ENCODE data around the gene RELT. TPM values are rescaled to one million over a fixed set of nuclear protein-coding genes. Genes with fewer than 3 reads are reported as not detected.

The RELT gene
- total and polyA plus RNA-seq, 9 of the 15 experiments (the other 6 are each of a cell fraction or from before 2014, with no cell fraction given) = 1.1 to 20.2 (median 7.4) TPM

DNA sequence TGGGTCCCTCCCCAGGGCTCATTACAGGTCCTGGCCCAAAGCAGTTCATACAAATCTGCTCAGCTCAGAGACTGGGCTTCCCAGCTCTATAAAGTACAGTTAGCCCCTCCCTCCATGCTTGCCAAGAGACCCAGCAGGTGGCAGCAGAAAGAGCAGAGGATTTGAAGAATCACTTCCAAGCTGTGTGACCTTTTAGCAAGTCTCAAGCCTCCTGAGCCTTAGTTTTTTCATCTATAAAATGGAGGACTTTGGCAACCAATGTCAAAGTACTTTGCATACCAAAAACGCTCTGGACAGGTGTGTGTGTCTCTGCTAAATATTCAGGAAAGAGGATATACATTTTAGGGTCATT lies 26.6 kb downstream of the RELT start:
- H2AFZ ChIP-seq (ENCODE audit: low read depth, low read length) = no peak overlapping the region
- H3K36me3 ChIP-seq (ENCODE audit: control insufficient read depth, insufficient read depth, low read length) = no peaks in the 10 kb centered on the region
- ChIA-PET CTCF (ENCODE audit: low intra/inter-chr PET ratio) (interaction anchor here (3.6 kb wide), 1 partner anchor 258 kb away, joined by 37 read pairs; no protein-coding TSS in a partner anchor), POLR2A (interaction anchor here (0.9 kb wide), 1 partner anchor 20 kb away, joined by 3 read pairs; no protein-coding TSS in a partner anchor)
- intact Hi-C loops (cut with micrococcal nuclease) = no loop called here
- WGBS (ENCODE audit: insufficient coverage, low coverage, missing lambda C conversion rate) = 6% methylated on average over 1 of the region's 1 CpG
- ATAC-seq (peak; percentile 56), FAIRE-seq (peak; percentile 75), DNase-seq (ENCODE audit: extremely low read depth in 1 of 4, low spot score in 3 of 4) (peak in 2 of 4 experiments; percentile 36 to 40)
- no TSS peak for BruUV-seq (replicated peaks)
- H3K79me2 ChIP-seq (ENCODE audit: control insufficient read depth, insufficient read depth, low read length) = no peaks in the 10 kb centered on the region
- peaks cover 12 to 16% of the 10 kb centered on the region in 2 experiments; a peak in 4 of 5 replicates for H3K4me1 ChIP-seq (replicated peaks in 1 of 2; ENCODE audit: control insufficient read depth in 2 of 2, insufficient read depth in 2 of 2, low read length in 2 of 2)
- H3K4me3 ChIP-seq = no peak overlapping the region
- no peaks in the 10 kb centered on the region for H3K27me3 ChIP-seq (ENCODE audit: control insufficient read depth in 2 of 2, insufficient read depth in 2 of 2, low read length in 2 of 2)
- no peak overlapping the region for H3K27ac ChIP-seq (ENCODE audit: extremely low read depth, low read depth, low read length)
- H3K9me3 ChIP-seq (replicated peaks; ENCODE audit: control insufficient read depth, insufficient read depth, low read depth, low read length) = no peaks in the 10 kb centered on the region
- no peak overlapping the region for H3K4me2 ChIP-seq (ENCODE audit: insufficient read depth, low read length)
- H3K9ac ChIP-seq (ENCODE audit: insufficient read depth in 1 of 2, low read depth in 2 of 2, low read length in 2 of 2) = no peak overlapping the region
- no peaks in the 10 kb centered on the region for H3K9me1 ChIP-seq (ENCODE audit: control insufficient read depth, insufficient read depth, low read length)
- in situ Hi-C loops (cut with MboI) = loop anchor here (5.0 kb wide), 1 partner anchor 254 kb away; no protein-coding TSS in a partner anchor
- peaks cover 2% of the 10 kb centered on the region; the same call in 1 of the 2 replicates for H4K20me1 ChIP-seq (replicated peaks; ENCODE audit: control insufficient read depth, insufficient read depth, low read length)
- TF ChIP-seq, protein P1, sequence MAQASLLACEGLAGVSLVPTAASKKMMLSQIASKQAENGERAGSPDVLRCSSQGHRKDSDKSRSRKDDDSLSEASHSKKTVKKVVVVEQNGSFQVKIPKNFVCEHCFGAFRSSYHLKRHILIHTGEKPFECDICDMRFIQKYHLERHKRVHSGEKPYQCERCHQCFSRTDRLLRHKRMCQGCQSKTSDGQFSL (CRISPR knock-in tag; IDR thresholded peaks at IDR 0.05) = no peak
- TF ChIP-seq, protein P1 (tag; IDR thresholded peaks at IDR 0.05) = no peak
- TF ChIP-seq, protein P2, sequence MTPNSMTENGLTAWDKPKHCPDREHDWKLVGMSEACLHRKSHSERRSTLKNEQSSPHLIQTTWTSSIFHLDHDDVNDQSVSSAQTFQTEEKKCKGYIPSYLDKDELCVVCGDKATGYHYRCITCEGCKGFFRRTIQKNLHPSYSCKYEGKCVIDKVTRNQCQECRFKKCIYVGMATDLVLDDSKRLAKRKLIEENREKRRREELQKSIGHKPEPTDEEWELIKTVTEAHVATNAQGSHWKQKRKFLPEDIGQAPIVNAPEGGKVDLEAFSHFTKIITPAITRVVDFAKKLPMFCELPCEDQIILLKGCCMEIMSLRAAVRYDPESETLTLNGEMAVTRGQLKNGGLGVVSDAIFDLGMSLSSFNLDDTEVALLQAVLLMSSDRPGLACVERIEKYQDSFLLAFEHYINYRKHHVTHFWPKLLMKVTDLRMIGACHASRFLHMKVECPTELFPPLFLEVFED (CRISPR knock-in tag; conservative IDR thresholded peaks at IDR 0.05) = no peak
- TF ChIP-seq ZFP36 (IDR thresholded peaks at IDR 0.05; ENCODE audit: low read depth, low read length, partially characterized antibody) (peak; percentile 76), BCOR (IDR thresholded peaks at IDR 0.05) (0 out of 2 replicates have a peak, but pooled peaks have one; percentile 16), ZNF12 (CRISPR knock-in tag; IDR thresholded peaks at IDR 0.05) (no peak), ZNF24 (IDR thresholded peaks at IDR 0.05) (no peak), BRD9 (IDR thresholded peaks at IDR 0.05; ENCODE audit: low read depth, partially characterized antibody) (no peak), ZNF586 (CRISPR knock-in tag; conservative IDR thresholded peaks at IDR 0.05) (no peak), RAD21 (CRISPR knock-in tag; conservative IDR thresholded peaks at IDR 0.05 in 1 of 2, IDR thresholded peaks at IDR 0.05 in 1 of 2) (peak; percentile 14 to 32; a peak in 2 of 4 replicates), ZNF695 (CRISPR knock-in tag; IDR thresholded peaks at IDR 0.05) (no peak)
- TF ChIP-seq, protein P3, sequence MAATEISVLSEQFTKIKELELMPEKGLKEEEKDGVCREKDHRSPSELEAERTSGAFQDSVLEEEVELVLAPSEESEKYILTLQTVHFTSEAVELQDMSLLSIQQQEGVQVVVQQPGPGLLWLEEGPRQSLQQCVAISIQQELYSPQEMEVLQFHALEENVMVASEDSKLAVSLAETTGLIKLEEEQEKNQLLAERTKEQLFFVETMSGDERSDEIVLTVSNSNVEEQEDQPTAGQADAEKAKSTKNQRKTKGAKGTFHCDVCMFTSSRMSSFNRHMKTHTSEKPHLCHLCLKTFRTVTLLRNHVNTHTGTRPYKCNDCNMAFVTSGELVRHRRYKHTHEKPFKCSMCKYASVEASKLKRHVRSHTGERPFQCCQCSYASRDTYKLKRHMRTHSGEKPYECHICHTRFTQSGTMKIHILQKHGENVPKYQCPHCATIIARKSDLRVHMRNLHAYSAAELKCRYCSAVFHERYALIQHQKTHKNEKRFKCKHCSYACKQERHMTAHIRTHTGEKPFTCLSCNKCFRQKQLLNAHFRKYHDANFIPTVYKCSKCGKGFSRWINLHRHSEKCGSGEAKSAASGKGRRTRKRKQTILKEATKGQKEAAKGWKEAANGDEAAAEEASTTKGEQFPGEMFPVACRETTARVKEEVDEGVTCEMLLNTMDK (IDR thresholded peaks at IDR 0.05; ENCODE audit: borderline replicate concordance, insufficient read depth, low read depth, low read length, poor library complexity, severe bottlenecking) = peak; percentile 11
- TF ChIP-seq, protein P4, sequence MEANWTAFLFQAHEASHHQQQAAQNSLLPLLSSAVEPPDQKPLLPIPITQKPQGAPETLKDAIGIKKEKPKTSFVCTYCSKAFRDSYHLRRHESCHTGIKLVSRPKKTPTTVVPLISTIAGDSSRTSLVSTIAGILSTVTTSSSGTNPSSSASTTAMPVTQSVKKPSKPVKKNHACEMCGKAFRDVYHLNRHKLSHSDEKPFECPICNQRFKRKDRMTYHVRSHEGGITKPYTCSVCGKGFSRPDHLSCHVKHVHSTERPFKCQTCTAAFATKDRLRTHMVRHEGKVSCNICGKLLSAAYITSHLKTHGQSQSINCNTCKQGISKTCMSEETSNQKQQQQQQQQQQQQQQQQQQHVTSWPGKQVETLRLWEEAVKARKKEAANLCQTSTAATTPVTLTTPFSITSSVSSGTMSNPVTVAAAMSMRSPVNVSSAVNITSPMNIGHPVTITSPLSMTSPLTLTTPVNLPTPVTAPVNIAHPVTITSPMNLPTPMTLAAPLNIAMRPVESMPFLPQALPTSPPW (CRISPR knock-in tag; IDR thresholded peaks at IDR 0.05) = no peak
- TF ChIP-seq, protein P5, sequence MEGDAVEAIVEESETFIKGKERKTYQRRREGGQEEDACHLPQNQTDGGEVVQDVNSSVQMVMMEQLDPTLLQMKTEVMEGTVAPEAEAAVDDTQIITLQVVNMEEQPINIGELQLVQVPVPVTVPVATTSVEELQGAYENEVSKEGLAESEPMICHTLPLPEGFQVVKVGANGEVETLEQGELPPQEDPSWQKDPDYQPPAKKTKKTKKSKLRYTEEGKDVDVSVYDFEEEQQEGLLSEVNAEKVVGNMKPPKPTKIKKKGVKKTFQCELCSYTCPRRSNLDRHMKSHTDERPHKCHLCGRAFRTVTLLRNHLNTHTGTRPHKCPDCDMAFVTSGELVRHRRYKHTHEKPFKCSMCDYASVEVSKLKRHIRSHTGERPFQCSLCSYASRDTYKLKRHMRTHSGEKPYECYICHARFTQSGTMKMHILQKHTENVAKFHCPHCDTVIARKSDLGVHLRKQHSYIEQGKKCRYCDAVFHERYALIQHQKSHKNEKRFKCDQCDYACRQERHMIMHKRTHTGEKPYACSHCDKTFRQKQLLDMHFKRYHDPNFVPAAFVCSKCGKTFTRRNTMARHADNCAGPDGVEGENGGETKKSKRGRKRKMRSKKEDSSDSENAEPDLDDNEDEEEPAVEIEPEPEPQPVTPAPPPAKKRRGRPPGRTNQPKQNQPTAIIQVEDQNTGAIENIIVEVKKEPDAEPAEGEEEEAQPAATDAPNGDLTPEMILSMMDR (IDR thresholded peaks at IDR 0.05 in 2 of 3, conservative IDR thresholded peaks at IDR 0.05 in 1 of 3; ENCODE audit: insufficient read depth in 2 of 3, low read depth in 1 of 3, low read length in 3 of 3) = peak; percentile 32 to 52 (median 37); a peak in 4 of 6 replicates

Data from K562 (cell line).